Measurements from ENCODE around the gene SAPCD1. TPM values are rescaled to one million over a fixed set of nuclear protein-coding genes. Genes with fewer than 3 reads are reported as not detected.

The SAPCD1 gene
- total RNA-seq, 1 experiment from 2014 or later, result 3.2 TPM

- no peak overlapping the region for H3K4me2 ChIP-seq (ENCODE audit: insufficient read depth, insufficient read length, low read length)
- H2AFZ ChIP-seq (ENCODE audit: low read length), result no peak overlapping the region
- H3K27ac ChIP-seq (ENCODE audit: insufficient read length, low read depth, low read length), result no peak overlapping the region
- no peak overlapping the region for H4K8ac ChIP-seq (replicated peaks; ENCODE audit: insufficient read length, low read depth, low read length)
- H3K4me1 Mint-ChIP-seq, result peaks cover 6 to 7% of the 10 kb centered on the region in 2 experiments
- H3K27ac Mint-ChIP-seq, result peak overlapping the region in 1 of 3 experiments; percentile 70; a peak in 1 of 7 replicates
- H3K79me1 ChIP-seq (ENCODE audit: insufficient read depth, low read depth, low read length, poor library complexity, severe bottlenecking), result no peaks in the 10 kb centered on the region
- H2BK5ac ChIP-seq (ENCODE audit: insufficient read length, low read length), result no peak overlapping the region
- WGBS (ENCODE audit: extremely low coverage, insufficient read length, low lambda C conversion rate), result no CpG with 5 or more reads among the region's 5 CpGs
- no peak overlapping the region for H3K4me3 Mint-ChIP-seq
- peaks cover 2% of the 10 kb centered on the region; the same call in 1 of the 2 replicates for H3K79me2 ChIP-seq (ENCODE audit: insufficient read depth, low read length)
- no peak for TF ChIP-seq CTCF (conservative IDR thresholded peaks at IDR 0.05)
- no peaks in the 10 kb centered on the region for H3K9me3 Mint-ChIP-seq
- no peak for DNase-seq
- no peak overlapping the region for H2BK12ac ChIP-seq (ENCODE audit: insufficient read length, low read depth, low read length)
- peaks cover 8 to 51% (median 40%) of the 10 kb centered on the region in 3 experiments for H3K36me3 Mint-ChIP-seq (ENCODE audit: insufficient read depth in 1 of 3, low read depth in 3 of 3)
- H3K4ac ChIP-seq (ENCODE audit: low read depth, low read length), result no peak overlapping the region
- no peak overlapping the region for H2BK20ac ChIP-seq (ENCODE audit: low read depth, low read length, poor library complexity, severe bottlenecking)
- H2AK5ac ChIP-seq (ENCODE audit: insufficient read length, low read length), result no peak overlapping the region
- H3K18ac ChIP-seq (ENCODE audit: insufficient read length, low read depth, low read length), result no peak overlapping the region
- no peak overlapping the region for H4K5ac ChIP-seq (ENCODE audit: insufficient read length, low read depth, low read length)
- H4K91ac ChIP-seq (ENCODE audit: insufficient read length, low read depth, low read length), result no peak overlapping the region
- H3K23me2 ChIP-seq (ENCODE audit: insufficient read length, low read depth, low read length, poor library complexity, severe bottlenecking), result peaks cover 3% of the 10 kb centered on the region
- no peaks in the 10 kb centered on the region for H3K27me3 Mint-ChIP-seq (ENCODE audit: low read depth)
- no peak overlapping the region for H3K23ac ChIP-seq (ENCODE audit: insufficient read length, low read depth, low read length)
- H3K4me1 ChIP-seq (ENCODE audit: insufficient read depth, low read length), result no peaks in the 10 kb centered on the region
- H2BK120ac ChIP-seq (ENCODE audit: low read depth, low read length, poor library complexity, severe bottlenecking), result no peak overlapping the region
- H3K9me3 ChIP-seq (ENCODE audit: control insufficient read depth, low read depth, low read length), result no peaks in the 10 kb centered on the region
- H3K56ac ChIP-seq (ENCODE audit: insufficient read length, low read depth, low read length), result no peak overlapping the region
- H3K14ac ChIP-seq (ENCODE audit: insufficient read depth, low read length), result no peak overlapping the region
- H4K20me1 ChIP-seq (ENCODE audit: control insufficient read depth, insufficient read depth, insufficient read length), result no peaks in the 10 kb centered on the region
- H2BK15ac ChIP-seq (ENCODE audit: low read depth, low read length), result no peak overlapping the region
- H3K27me3 ChIP-seq (ENCODE audit: insufficient read depth, low read length), result no peaks in the 10 kb centered on the region
- H3T11ph ChIP-seq (ENCODE audit: low read length), result no peak overlapping the region
- no peak overlapping the region for H3K9ac ChIP-seq (ENCODE audit: extremely low read depth, insufficient read length, low read length)
These were observed 35.1 kb downstream of the SAPCD1 start for GRCh38 chr6:31797588-31797987.
